ENCODE results near the gene OR2B6. TPM values are rescaled to one million over a fixed set of nuclear protein-coding genes. Genes with fewer than 3 reads are reported as not detected.

The OR2B6 gene
- total RNA-seq, 3 donors from 2014 or later (not counting 1 experiment from before 2014, with no cell fraction given): not detected

DNA sequence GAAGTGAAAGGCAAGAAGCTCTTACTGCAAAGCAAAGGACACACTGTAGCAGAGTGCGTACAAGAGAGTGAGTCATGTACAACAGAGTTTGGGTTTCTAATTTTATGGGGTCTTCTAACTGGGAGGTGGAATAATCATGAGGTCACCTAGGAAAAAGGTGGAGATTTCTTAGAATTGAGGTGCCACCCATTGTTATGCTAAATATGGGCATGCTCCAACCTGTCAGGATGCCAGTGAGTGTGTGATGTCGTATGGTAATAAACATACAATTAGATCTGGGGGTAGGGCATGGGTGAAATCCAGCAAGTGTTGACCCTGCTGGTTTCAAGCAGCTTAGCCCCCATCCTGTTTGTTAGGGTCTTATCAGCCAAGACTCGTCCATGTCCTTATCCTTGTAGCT is 46.6 kb downstream of the OR2B6 start:
- Mint-ChIP-seq H3K4me1 (no peaks in the 10 kb centered on the region), H3K4me3 (no peak overlapping the region), H3K27ac (no peak overlapping the region), H3K9me3 (no peaks in the 10 kb centered on the region), H3K36me3 (no peaks in the 10 kb centered on the region), H3K27me3 (ENCODE audit: low read depth in 2 of 2) (peaks cover 22 to 30% of the 10 kb centered on the region in 2 donors)
- ATAC-seq (no peak), DNase-seq (no peak)
- Histone ChIP-seq H3K4me3 (ENCODE audit: low read length) (no peak overlapping the region), H3K36me3 (ENCODE audit: control insufficient read depth, insufficient read depth, low read length) (no peaks in the 10 kb centered on the region), H3K9me3 (ENCODE audit: control insufficient read depth, insufficient read depth, low read length) (no peaks in the 10 kb centered on the region), H3K27ac (ENCODE audit: low read length) (no peak overlapping the region), H3K4me1 (ENCODE audit: control insufficient read depth, insufficient read depth, low read length) (no peaks in the 10 kb centered on the region), H3K27me3 (ENCODE audit: control insufficient read depth, insufficient read depth, low read length) (no peaks in the 10 kb centered on the region)
- intact Hi-C loops (cut with micrococcal nuclease): no loop called here
- TF ChIP-seq, protein P1, sequence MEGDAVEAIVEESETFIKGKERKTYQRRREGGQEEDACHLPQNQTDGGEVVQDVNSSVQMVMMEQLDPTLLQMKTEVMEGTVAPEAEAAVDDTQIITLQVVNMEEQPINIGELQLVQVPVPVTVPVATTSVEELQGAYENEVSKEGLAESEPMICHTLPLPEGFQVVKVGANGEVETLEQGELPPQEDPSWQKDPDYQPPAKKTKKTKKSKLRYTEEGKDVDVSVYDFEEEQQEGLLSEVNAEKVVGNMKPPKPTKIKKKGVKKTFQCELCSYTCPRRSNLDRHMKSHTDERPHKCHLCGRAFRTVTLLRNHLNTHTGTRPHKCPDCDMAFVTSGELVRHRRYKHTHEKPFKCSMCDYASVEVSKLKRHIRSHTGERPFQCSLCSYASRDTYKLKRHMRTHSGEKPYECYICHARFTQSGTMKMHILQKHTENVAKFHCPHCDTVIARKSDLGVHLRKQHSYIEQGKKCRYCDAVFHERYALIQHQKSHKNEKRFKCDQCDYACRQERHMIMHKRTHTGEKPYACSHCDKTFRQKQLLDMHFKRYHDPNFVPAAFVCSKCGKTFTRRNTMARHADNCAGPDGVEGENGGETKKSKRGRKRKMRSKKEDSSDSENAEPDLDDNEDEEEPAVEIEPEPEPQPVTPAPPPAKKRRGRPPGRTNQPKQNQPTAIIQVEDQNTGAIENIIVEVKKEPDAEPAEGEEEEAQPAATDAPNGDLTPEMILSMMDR (IDR thresholded peaks at IDR 0.05): no peak
- 92% methylated on average over 3 of the region's 3 CpGs for WGBS (ENCODE audit: insufficient coverage)

DNA sequence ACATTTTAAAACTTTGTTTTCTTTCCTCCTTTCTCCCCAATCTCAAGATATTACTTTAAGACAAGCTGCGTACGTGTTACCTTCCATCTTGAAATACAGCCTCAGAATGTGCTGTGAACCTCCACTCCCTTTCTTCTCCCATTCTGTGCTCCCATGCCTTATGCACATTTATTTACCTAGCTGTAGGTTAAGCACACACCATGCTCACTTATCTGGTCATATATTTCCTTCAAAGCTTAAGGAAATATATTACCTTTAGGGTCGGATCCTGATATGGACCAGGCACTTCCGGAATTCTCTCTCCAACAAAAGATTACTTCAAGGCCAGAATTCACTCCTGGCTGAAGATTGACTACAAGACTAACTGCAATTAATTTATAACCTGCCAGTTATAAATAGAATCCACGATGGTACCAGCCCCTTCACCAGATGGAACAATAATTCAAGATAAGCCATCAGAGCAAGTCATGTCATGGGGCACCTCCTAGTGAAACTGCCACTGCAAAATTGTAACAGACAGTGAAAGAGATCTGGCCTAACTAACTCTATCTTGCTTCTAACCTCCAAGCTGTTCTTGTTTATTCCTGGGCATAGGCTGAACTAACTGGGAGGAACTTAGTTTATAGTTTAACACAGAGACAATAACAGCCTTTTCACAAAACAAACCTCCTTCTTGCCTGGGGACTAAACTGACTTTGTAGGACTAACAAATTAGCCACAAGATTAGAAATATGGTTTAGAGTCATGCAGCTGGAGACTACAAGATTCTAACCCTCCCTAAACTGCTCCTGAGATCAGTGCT is 47.5 kb downstream of the OR2B6 start:
- intact Hi-C loops (cut with micrococcal nuclease): no loop called here
- H3K4me1 Mint-ChIP-seq: no peaks in the 10 kb centered on the region
- no peaks in the 10 kb centered on the region for H3K36me3 ChIP-seq (ENCODE audit: control insufficient read depth, insufficient read depth, low read length)
- no peaks in the 10 kb centered on the region for H3K4me1 ChIP-seq (ENCODE audit: control insufficient read depth, insufficient read depth, low read length)
- peaks cover 24 to 35% of the 10 kb centered on the region in 2 donors for H3K27me3 Mint-ChIP-seq (ENCODE audit: low read depth in 2 of 2)
- ATAC-seq: no peak
- H3K27ac ChIP-seq (ENCODE audit: low read length): no peak overlapping the region
- H3K4me3 Mint-ChIP-seq: no peak overlapping the region
- DNase-seq: no peak
- no peaks in the 10 kb centered on the region for H3K9me3 ChIP-seq (ENCODE audit: control insufficient read depth, insufficient read depth, low read length)
- 79% methylated on average over 5 of the region's 5 CpGs for WGBS (ENCODE audit: insufficient coverage)
- H3K27ac Mint-ChIP-seq: no peak overlapping the region
- no peak overlapping the region for H3K4me3 ChIP-seq (ENCODE audit: low read length)
- H3K36me3 Mint-ChIP-seq: no peaks in the 10 kb centered on the region
- no peaks in the 10 kb centered on the region for H3K27me3 ChIP-seq (ENCODE audit: control insufficient read depth, insufficient read depth, low read length)
- TF ChIP-seq, protein P1 (IDR thresholded peaks at IDR 0.05): no peak
- H3K9me3 Mint-ChIP-seq: no peaks in the 10 kb centered on the region

DNA sequence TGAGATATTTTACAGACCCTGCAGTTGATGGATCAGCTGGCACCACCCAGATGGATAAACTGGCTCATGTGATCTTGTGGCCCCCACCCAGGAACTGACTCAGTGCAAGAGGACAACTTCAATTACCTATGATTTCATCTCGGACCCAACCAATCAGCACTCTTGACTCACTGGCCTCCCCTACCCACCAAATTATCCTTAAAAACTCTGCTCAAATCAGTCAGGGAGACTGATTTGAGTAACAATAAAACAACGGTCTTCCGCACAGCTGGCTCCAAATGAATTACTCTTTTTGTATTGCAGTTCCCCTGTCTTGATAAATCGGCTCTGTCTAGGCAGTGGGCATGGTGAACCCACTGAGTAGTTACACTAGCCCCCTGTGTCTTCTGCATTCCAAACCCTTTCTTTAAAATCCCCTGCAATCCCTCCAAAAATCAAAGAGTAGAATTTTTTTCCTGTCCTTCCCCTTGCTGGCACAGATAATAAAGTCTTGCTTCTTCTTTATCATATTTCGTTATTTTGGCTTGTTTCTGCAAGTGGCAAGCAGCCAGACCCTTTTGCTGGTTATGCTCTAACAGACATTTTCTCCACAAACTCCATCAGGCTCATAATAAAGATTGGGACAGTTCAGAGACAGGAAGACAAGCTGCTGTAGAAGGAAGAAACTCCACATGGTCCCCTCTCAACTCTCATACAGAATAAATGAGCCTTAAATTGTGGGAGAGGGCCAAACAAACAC is 48.3 kb downstream of the OR2B6 start:
- intact Hi-C loops (cut with micrococcal nuclease): no loop called here

More for the DNA sequence above, 48.3 kb downstream of the OR2B6 start:
- no peak overlapping the region for H3K4me3 ChIP-seq (ENCODE audit: low read length)
- H3K36me3 ChIP-seq (ENCODE audit: control insufficient read depth, insufficient read depth, low read length): no peaks in the 10 kb centered on the region
- H3K27me3 ChIP-seq (ENCODE audit: control insufficient read depth, insufficient read depth, low read length): no peaks in the 10 kb centered on the region
- WGBS (ENCODE audit: insufficient coverage): 79% methylated on average over 5 of the region's 5 CpGs
- H3K9me3 ChIP-seq (ENCODE audit: control insufficient read depth, insufficient read depth, low read length): no peaks in the 10 kb centered on the region
- TF ChIP-seq, protein P1 (IDR thresholded peaks at IDR 0.05): no peak
- H3K4me1 ChIP-seq (ENCODE audit: control insufficient read depth, insufficient read depth, low read length): no peaks in the 10 kb centered on the region
- peaks cover 24 to 29% of the 10 kb centered on the region in 2 donors for H3K27me3 Mint-ChIP-seq (ENCODE audit: low read depth in 2 of 2)
- H3K27ac ChIP-seq (ENCODE audit: low read length): no peak overlapping the region
- no peaks in the 10 kb centered on the region for H3K4me1 Mint-ChIP-seq
- no peaks in the 10 kb centered on the region for H3K9me3 Mint-ChIP-seq
- DNase-seq: no peak
- no peak for ATAC-seq
- no peak overlapping the region for H3K4me3 Mint-ChIP-seq
- H3K27ac Mint-ChIP-seq: no peak overlapping the region
- no peaks in the 10 kb centered on the region for H3K36me3 Mint-ChIP-seq

Measured in natural killer cell (primary cell).